ENCODE results near the gene NRCAM.
A peak's percentile ranks its signal among the peaks of the same experiment; 100 is the strongest.

NRCAM gene

GRCh38 chr7:108246227-108246837 is 209.9 kb downstream of the NRCAM start:
- no peak for DNase-seq (ENCODE audit: low spot score)

GRCh38 chr7:108245523-108246226 is 210.6 kb downstream of the NRCAM start:
- DNase-seq (ENCODE audit: low spot score), result no peak

GRCh38 chr7:108244110-108244509 is 212.1 kb downstream of the NRCAM start:
- no peak for DNase-seq (ENCODE audit: low spot score)

GRCh38 chr7:108239501-108240225 is 216.6 kb downstream of the NRCAM start:
- no peak for DNase-seq (ENCODE audit: low spot score)

GRCh38 chr7:108236681-108237415 is 219.4 kb downstream of the NRCAM start:
- no peak for DNase-seq (ENCODE audit: low spot score)

- DNase-seq (ENCODE audit: low spot score), result no peak
Measured at GRCh38 chr7:108235451-108236061, 220.7 kb downstream of the NRCAM start.

- no peak for DNase-seq (ENCODE audit: low spot score)
Measured at GRCh38 chr7:108234971-108235450, 221.2 kb downstream of the NRCAM start.

- DNase-seq (ENCODE audit: low spot score), result no peak
Measured at GRCh38 chr7:108234281-108234680, 222.0 kb downstream of the NRCAM start.

GRCh38 chr7:108232076-108232475 is 224.2 kb downstream of the NRCAM start:
- DNase-seq (ENCODE audit: low spot score), result no peak

GRCh38 chr7:108231221-108231620 is 225.0 kb downstream of the NRCAM start:
- no peak for DNase-seq (ENCODE audit: low spot score)

GRCh38 chr7:108227366-108227765 is 228.9 kb downstream of the NRCAM start:
- no peak for DNase-seq (ENCODE audit: low spot score)

GRCh38 chr7:108226816-108227299 is 229.4 kb downstream of the NRCAM start:
- DNase-seq (ENCODE audit: low spot score), result no peak

- no peak for DNase-seq (ENCODE audit: low spot score)
Measured at GRCh38 chr7:108225531-108226181, 230.6 kb downstream of the NRCAM start.

GRCh38 chr7:108224387-108224786 is 231.8 kb downstream of the NRCAM start:
- no peak for DNase-seq (ENCODE audit: low spot score)

GRCh38 chr7:108222236-108222892 is 233.9 kb downstream of the NRCAM start:
- no peak for DNase-seq (ENCODE audit: low spot score)

- DNase-seq (ENCODE audit: low spot score), result peak; percentile 7
Measured at GRCh38 chr7:108211382-108212201, 244.6 kb downstream of the NRCAM start.

- DNase-seq (ENCODE audit: low spot score), result no peak
Measured at GRCh38 chr7:108210796-108211195, 245.4 kb downstream of the NRCAM start.

GRCh38 chr7:108205311-108205710 is 250.9 kb downstream of the NRCAM start:
- no peak for DNase-seq (ENCODE audit: low spot score)

GRCh38 chr7:108204281-108204796 is 251.9 kb downstream of the NRCAM start:
- no peak for DNase-seq (ENCODE audit: low spot score)

- DNase-seq (ENCODE audit: low spot score), result no peak
Measured at GRCh38 chr7:108203537-108203936, 252.7 kb downstream of the NRCAM start.

Measured in hematopoietic multipotent progenitor cell treated with erythropoietin and hydrocortisone succinate and interleukin-3 and kit ligand, for 15 days (in vitro differentiated cells).